Activated CD4-positive, alpha-beta T cell treated with anti-CD3 and anti-CD28 coated beads, Interleukin-2, amount 50 U/mL, for 48 hours (primary cell): ENCODE measurements around the gene PPP2R2B.

ENCODE experiments used
- DNase-seq, 2 experiments: peaks; one replicate each; pipeline ENCODE4 v3.0.0-alpha.2; 2020

Gene PPP2R2B

GRCh38 chr5:146821732-146822131 is 56.8 kb downstream of the PPP2R2B start:
- no peak for DNase-seq

- no peak for DNase-seq
These were observed 57.6 kb downstream of the PPP2R2B start for GRCh38 chr5:146820987-146821386.

GRCh38 chr5:146818822-146819221 is 59.7 kb downstream of the PPP2R2B start:
- DNase-seq: no peak

- no peak for DNase-seq
These were observed 60.6 kb downstream of the PPP2R2B start for GRCh38 chr5:146817973-146818372.

- DNase-seq: no peak
These were observed 61.7 kb downstream of the PPP2R2B start for GRCh38 chr5:146816775-146817387.

- no peak for DNase-seq
These were observed 63.1 kb downstream of the PPP2R2B start for GRCh38 chr5:146815411-146815810.

- DNase-seq: no peak
These were observed 65.0 kb downstream of the PPP2R2B start for GRCh38 chr5:146813346-146814157.

GRCh38 chr5:146805081-146805480 is 73.5 kb downstream of the PPP2R2B start:
- DNase-seq: no peak

- DNase-seq: no peak
These were observed 75.5 kb downstream of the PPP2R2B start for GRCh38 chr5:146802945-146803522.

GRCh38 chr5:146799671-146800070 is 78.9 kb downstream of the PPP2R2B start:
- DNase-seq: no peak

GRCh38 chr5:146799231-146799630 is 79.3 kb downstream of the PPP2R2B start:
- no peak for DNase-seq

GRCh38 chr5:146797658-146798057 is 80.9 kb downstream of the PPP2R2B start:
- DNase-seq: no peak

GRCh38 chr5:146796911-146797310 is 81.6 kb downstream of the PPP2R2B start:
- DNase-seq: no peak

- DNase-seq: no peak
These were observed 82.4 kb downstream of the PPP2R2B start for GRCh38 chr5:146796144-146796543.

GRCh38 chr5:146794326-146795029 is 84.1 kb downstream of the PPP2R2B start:
- DNase-seq: no peak

GRCh38 chr5:146793709-146794108 is 84.8 kb downstream of the PPP2R2B start:
- DNase-seq: no peak

GRCh38 chr5:146791471-146791870 is 87.1 kb downstream of the PPP2R2B start:
- DNase-seq: no peak

GRCh38 chr5:146789712-146790653 is 88.6 kb downstream of the PPP2R2B start:
- no peak for DNase-seq

GRCh38 chr5:146788898-146789297 is 89.7 kb downstream of the PPP2R2B start:
- DNase-seq: no peak

- no peak for DNase-seq
These were observed 93.5 kb downstream of the PPP2R2B start for GRCh38 chr5:146785065-146785464.

GRCh38 chr5:146781157-146781556 is 97.4 kb downstream of the PPP2R2B start:
- DNase-seq: no peak

- DNase-seq: no peak
These were observed 99.2 kb downstream of the PPP2R2B start for GRCh38 chr5:146779211-146779869.
